Esophagus squamous epithelium (tissue), 5 donors: ENCODE measurements around the gene KRT34. TPM values are rescaled to one million over a fixed set of nuclear protein-coding genes. Genes with fewer than 3 reads are reported as not detected.

Experiments used
- DNase-seq: peaks from one replicate; lab custom pipeline; 2025; lab: John Stamatoyannopoulos, UW
- H3K27ac ChIP-seq, 4 donors: fragments of 200-600 bp; sonication (generic); one replicate each; pipeline ENCODE4 v1.5.1; 2016 to 2019; ENCODE audit warnings: mild to moderate bottlenecking in 1 of 4
- H3K27me3 ChIP-seq, 4 donors: fragments of 200-600 bp; sonication (generic); 1 replicate in 3 of 4; 2 replicates in 1 of 4; pipeline versions ENCODE4 v1.5.1 to v1.6.0; 2017 to 2021; ENCODE audit warnings: antibody characterized with exemption in 1 of 4
- H3K36me3 ChIP-seq, 3 donors: fragments of 200-600 bp; sonication (generic); one replicate each; pipeline ENCODE4 v1.5.1; 2016 to 2019
- H3K4me1 ChIP-seq, 3 donors: fragments of 200-600 bp; sonication (generic); one replicate each; pipeline ENCODE4 v1.5.1; 2017 to 2019
- H3K4me3 ChIP-seq, 4 donors: fragments of 200-600 bp; sonication (generic); 1 replicate in 3 of 4; 2 replicates in 1 of 4; pipeline ENCODE4 v1.5.1; 2016 to 2019; ENCODE audit warnings: mild to moderate bottlenecking in 2 of 4, moderate library complexity in 1 of 4
- H3K9me3 ChIP-seq, 3 donors: fragments of 200-600 bp; sonication (generic); one replicate each; pipeline ENCODE4 v1.5.1; 2016 to 2019
- POLR2A ChIP-seq, 4 donors: fragments of 450-650 bp; IDR thresholded peaks; one replicate each; pipeline ENCODE4 v1.6.1; 2017; ENCODE audit warnings: antibody characterized with exemption in 4 of 4, mild to moderate bottlenecking in 4 of 4, moderate library complexity in 3 of 4
- WGBS, 2 donors: methylation state at CpG; one replicate each; pipeline ENCODE4 v1.1.5; 2018; 5-methylcytosine and 5-hydroxymethylcytosine counted together
- intact Hi-C: fragments of 100-400 bp; cut with DNase I; formaldehyde crosslinking; loops from one replicate; pipeline ENCODE4 v1.15.0; 2022
- total RNA-seq, 4 donors: library from RNA; depleted of rRNA; stranded (reverse); fragments of >200 nt; gene quantifications; one replicate each; pipeline ENCODE4 v1.1.0, GENCODE V29; 2016
- TF ChIP-seq, protein P1 (sequence below), 6 experiments: fragments of 450-650 bp in 4 of 6; fragments of 200-600 bp in 2 of 6; sonication (generic) in 2 of 6; IDR thresholded peaks; one replicate each; pipeline ENCODE4 v1.5.1; 2016 to 2019; ENCODE audit warnings: antibody characterized with exemption in 6 of 6, mild to moderate bottlenecking in 4 of 6, moderate library complexity in 4 of 6
- donor health status: DM: yes; HTN: yes; CAD: no.

The KRT34 gene
- total RNA-seq, 4 donors from 2014 or later = 0.40 to 1.1 (median 0.64) TPM

DNA sequence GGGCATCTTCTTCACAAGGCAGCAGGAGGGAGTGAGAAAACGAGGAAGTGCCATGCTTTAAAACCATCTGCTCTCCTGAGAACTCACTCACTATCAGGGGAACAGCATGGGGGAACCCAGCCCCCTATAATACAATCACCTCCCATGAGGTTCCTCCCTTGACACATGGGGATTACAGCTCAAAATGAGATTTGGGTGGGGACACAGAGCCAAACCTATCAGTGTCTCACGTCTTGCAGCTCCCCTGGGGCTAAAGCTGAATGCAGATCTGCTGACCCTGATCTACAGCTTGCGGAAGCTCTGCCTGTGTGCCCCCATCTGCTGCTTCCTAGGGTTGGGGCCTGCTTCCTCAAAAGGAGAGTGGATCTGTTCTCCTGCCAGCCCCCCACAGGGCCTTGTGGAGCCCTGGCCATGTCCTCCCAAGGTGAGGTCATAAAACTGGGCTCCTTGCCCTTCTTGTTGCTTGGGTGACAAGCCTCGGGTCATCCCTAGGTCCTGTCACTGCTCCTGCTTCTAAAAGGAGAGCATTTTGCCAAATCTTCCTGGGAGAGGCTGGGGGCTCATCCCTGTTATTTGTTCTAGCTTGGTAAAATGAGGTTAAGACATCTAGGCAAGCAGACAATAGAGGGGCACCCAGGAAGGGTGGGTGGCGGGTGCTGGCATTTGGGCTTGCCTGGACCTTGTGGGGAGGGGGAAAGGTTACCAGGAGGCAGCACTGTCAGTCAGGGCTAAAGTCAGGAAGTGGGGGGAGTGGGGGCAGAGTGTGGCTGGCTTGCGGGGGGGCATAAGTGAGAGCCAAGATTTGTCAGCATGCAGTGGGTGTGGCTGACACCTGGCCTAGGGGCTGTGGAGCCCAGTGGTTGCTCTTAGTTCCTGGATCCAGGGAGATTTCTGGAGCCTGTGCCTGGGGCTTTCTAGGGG, 47.5 kb downstream of the KRT34 start:
- no peaks in the 10 kb centered on the region for H3K9me3 ChIP-seq
- peak overlapping the region in 1 of 4 donors; percentile 14 for H3K27ac ChIP-seq
- intact Hi-C loops = no loop called here
- H3K4me3 ChIP-seq = no peak overlapping the region
- WGBS, 2 donors = 32 to 61% methylated on average over 2 to 3 of the region's 6 CpGs
- no peak for DNase-seq
- H3K4me1 ChIP-seq = peaks cover 10 to 49% (median 10%) of the 10 kb centered on the region in 3 donors
- no peaks in the 10 kb centered on the region for H3K27me3 ChIP-seq
- no peaks in the 10 kb centered on the region for H3K36me3 ChIP-seq
- no peak for TF ChIP-seq POLR2A (IDR thresholded peaks at IDR 0.05)
- TF ChIP-seq, protein P1, sequence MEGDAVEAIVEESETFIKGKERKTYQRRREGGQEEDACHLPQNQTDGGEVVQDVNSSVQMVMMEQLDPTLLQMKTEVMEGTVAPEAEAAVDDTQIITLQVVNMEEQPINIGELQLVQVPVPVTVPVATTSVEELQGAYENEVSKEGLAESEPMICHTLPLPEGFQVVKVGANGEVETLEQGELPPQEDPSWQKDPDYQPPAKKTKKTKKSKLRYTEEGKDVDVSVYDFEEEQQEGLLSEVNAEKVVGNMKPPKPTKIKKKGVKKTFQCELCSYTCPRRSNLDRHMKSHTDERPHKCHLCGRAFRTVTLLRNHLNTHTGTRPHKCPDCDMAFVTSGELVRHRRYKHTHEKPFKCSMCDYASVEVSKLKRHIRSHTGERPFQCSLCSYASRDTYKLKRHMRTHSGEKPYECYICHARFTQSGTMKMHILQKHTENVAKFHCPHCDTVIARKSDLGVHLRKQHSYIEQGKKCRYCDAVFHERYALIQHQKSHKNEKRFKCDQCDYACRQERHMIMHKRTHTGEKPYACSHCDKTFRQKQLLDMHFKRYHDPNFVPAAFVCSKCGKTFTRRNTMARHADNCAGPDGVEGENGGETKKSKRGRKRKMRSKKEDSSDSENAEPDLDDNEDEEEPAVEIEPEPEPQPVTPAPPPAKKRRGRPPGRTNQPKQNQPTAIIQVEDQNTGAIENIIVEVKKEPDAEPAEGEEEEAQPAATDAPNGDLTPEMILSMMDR (IDR thresholded peaks at IDR 0.05) = no peak

DNA sequence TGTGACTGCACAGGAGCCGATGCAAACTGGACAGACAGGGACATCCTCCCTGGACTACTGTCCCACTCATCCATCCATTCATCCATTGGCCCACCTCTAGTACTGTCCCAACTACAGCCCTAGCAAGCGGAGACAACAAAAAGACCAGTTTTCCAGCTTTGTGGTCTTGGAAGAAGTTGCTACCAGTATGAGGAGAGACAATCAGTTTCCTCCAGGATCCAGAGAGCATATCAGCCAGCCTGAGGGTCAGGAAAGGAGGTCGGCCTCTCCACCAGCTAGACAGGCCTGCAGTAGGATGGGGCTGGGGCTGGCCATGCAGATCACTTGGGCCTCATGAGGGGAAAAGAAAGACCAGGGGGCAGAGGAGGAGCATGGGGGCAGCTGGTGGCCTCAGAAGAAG, 48.3 kb downstream of the KRT34 start:
- intact Hi-C loops = no loop called here
- Histone ChIP-seq H3K4me3 (no peak overlapping the region), H3K36me3 (no peaks in the 10 kb centered on the region), H3K9me3 (no peaks in the 10 kb centered on the region), H3K27ac (no peak overlapping the region), H3K27me3 (no peaks in the 10 kb centered on the region), H3K4me1 (peaks cover 2 to 41% (median 4%) of the 10 kb centered on the region in 3 donors)
- TF ChIP-seq POLR2A (IDR thresholded peaks at IDR 0.05) = no peak
- TF ChIP-seq, protein P1 (IDR thresholded peaks at IDR 0.05) = no peak
- WGBS, 2 donors = 90 to 92% methylated on average over 2 of the region's 3 CpGs
- DNase-seq = no peak

DNA sequence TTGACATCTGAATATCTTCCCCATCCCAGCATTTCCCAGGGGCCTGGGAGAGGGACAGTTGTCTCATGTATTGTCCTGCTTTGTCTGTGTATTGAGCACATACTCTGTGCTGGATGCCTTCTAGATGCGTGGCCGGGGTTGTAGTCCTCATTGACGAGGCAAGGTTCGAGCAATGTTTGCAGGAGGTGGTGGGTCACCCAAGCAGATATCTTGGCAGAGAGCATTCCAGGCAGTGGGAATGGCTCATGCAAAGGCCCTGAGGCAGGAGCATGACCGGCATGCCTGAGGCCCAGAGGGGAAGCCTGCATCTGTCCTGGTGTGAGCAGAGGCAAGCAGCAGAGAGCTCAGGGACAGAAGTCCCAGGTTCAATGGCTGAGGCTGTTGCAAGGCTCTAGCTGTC, 49.0 kb downstream of the KRT34 start:
- Histone ChIP-seq H3K4me1 (peaks cover 0 to 34% (median 4%) of the 10 kb centered on the region in 3 donors), H3K4me3 (no peak overlapping the region), H3K9me3 (no peaks in the 10 kb centered on the region), H3K36me3 (no peaks in the 10 kb centered on the region), H3K27me3 (no peaks in the 10 kb centered on the region), H3K27ac (no peak overlapping the region)
- 82 to 96% methylated on average over 4 of the region's 5 CpGs for WGBS, 2 donors
- no peak for DNase-seq
- intact Hi-C loops = no loop called here
- no peak for TF ChIP-seq POLR2A (IDR thresholded peaks at IDR 0.05)
- TF ChIP-seq, protein P1 (IDR thresholded peaks at IDR 0.05) = no peak

DNA sequence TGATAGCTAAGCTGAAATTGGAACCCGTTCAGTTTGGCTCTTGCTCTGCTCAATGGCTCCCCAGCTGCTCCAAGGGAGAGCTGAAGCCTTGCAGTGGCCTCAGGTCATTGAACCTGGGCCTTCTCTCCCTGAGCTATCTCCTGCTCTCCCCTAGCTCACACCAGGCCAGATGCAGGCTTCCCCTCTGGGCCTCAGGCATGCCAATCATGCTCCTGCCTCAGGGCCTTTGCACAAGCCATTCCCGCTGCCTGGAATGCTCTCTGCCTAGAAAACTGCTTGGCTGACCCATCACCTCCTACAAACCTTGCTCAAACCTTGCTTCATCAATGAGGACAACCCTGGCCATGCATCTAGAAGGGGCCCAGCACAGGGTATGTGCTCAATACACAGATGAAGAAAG, 49.9 kb downstream of the KRT34 start:
- WGBS, 2 donors = 75 to 90% methylated on average over 2 of the region's 2 CpGs
- TF ChIP-seq, protein P1 (IDR thresholded peaks at IDR 0.05) = no peak
- TF ChIP-seq POLR2A (IDR thresholded peaks at IDR 0.05) = no peak
- no peaks in the 10 kb centered on the region for H3K27me3 ChIP-seq
- H3K4me3 ChIP-seq = no peak overlapping the region
- H3K4me1 ChIP-seq = peaks cover 0 to 34% (median 4%) of the 10 kb centered on the region in 3 donors
- intact Hi-C loops = no loop called here
- no peaks in the 10 kb centered on the region for H3K36me3 ChIP-seq
- no peak overlapping the region for H3K27ac ChIP-seq
- no peak for DNase-seq
- no peaks in the 10 kb centered on the region for H3K9me3 ChIP-seq

DNA sequence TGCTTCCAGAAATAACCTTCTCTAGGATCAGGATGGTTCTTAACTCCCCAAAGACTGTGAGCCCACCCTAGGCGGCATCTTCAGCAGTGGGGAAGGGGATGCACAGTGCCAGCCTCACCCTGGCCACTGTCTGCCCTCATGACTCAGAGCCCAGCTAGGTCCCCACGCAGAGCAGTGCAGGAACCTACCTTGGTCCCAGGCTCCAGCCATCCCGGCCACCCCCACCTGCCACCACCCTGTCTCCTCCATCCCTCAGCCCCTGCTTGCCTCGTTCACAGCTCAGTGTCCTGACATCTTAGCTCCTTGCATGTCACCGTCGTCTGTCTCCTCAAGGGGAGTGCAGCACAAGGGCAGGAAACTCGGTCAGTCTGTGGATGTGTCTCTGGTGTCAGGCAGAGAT, 50.5 kb downstream of the KRT34 start:
- no peaks in the 10 kb centered on the region for H3K36me3 ChIP-seq
- H3K9me3 ChIP-seq = no peaks in the 10 kb centered on the region
- H3K4me1 ChIP-seq = peaks cover 0 to 38% (median 4%) of the 10 kb centered on the region in 3 donors
- intact Hi-C loops = no loop called here
- no peak overlapping the region for H3K4me3 ChIP-seq
- no peak overlapping the region for H3K27ac ChIP-seq
- TF ChIP-seq, protein P1 (IDR thresholded peaks at IDR 0.05) = no peak
- no peak for TF ChIP-seq POLR2A (IDR thresholded peaks at IDR 0.05)
- no peaks in the 10 kb centered on the region for H3K27me3 ChIP-seq
- no peak for DNase-seq
- WGBS, 2 donors = 84 to 93% methylated on average over 4 to 7 of the region's 7 CpGs
